ENCODE data around the gene MPP1. TPM values are rescaled to one million over a fixed set of nuclear protein-coding genes. Genes with fewer than 3 reads are reported as not detected.

Gene MPP1
- 10 to 100 TPM; 24.1 to 27.6 TPM for total RNA-seq

DNA sequence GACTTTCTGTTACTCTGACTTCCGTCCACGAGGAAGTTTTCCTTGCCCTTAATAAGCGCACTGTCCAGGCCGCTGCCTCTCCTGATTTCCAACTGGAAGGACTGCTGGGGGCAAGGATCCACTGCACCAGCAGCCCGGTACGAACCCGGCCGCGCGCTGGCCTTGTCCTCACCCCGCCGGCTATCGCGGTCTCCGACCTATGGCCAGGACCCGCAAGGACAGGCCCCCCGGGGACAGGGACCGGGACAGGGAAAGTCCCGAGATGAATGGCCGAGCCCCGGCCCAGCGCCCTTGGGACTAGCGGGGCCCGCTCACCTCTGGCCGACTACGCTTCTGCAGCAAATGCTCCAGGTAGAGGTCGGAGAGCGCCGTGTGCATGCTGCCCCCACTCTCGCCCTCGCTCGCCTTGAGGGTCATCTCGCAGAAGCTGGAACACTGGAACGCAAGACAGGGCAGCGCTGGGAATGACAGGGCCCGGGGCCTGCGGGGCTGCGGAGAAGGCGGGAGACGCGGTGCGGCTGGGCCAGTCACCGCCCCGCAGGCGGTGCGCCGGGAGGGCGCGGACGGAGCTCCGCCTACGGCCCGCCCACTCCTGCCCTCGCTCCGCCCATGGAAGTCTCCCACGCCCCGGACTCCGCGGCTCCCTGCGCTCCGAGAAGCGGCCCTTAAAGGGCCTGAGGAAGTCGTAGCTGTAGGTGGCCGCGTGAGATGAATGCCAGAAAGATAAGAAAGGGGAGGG is at the start of gene MPP1:
MPP1 (minus strand) TSS at position 529 of the 739 bp plus-strand sequence; CDS start at position 417, 112 bp downstream.
- intact Hi-C loops (cut with DNase I, micrococcal nuclease) = loop anchor here (1.0 to 10.0 kb wide), 5 partner anchors 42 to 266 kb away; partner anchors contain the start of genes DKC1 (in 2 of the 2), BRCC3 (in 1 of the 2), CMC4 (in 1 of the 2) and F8 (in 1 of the 2)
- Mint-ChIP-seq H3K27ac (peak within 1 kb of the TSS; percentile 80), H3K27me3 (no peaks in the 10 kb centered on the region), H3K36me3 (ENCODE audit: low read depth) (no peaks in the 10 kb centered on the region), H3K4me3 (peak within 1 kb of the TSS; percentile 78), H3K4me1 (peaks cover 38% of the 10 kb centered on the region), H3K9me3 (ENCODE audit: low read depth) (no peaks in the 10 kb centered on the region)
- DNase-seq = peak; percentile 82
- CTCF ChIA-PET = interaction anchor here (0.6 to 1.0 kb wide), 3 partner anchors 38 to 708 kb away, joined by 3 to 4 read pairs (median 3); partner anchors contain the start of gene MECP2
- ATAC-seq = peak; percentile 81
- POLR2A ChIA-PET = no interaction called here

DNA sequence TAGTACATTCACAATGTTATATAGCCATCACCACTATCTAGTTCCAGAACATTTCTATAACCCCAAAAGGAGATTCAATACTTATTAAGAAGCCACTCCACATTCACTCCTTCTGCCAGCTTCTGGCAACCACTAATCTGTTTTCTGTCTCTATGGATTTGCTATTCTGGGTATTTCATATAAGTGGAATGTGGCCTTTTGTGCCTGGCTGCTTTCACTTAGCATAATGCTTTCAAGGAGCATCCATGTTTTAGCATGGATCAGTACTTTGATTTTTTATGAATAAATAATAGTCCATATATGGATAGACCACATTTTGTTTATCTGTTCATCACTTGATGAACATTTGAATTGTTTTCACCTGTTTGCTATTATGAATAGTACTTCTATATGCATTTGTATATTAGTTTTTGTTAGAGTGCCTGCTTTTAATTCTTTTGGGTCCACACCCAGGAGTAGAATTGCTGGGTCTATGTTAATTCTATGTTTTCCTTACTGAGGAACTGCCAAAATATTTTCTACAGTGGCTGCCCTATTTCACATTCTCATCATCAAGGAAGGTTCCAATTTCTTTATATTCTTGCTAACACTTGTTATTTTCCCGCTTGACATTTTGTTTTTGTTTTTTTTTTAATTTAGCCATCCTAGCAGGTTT is 45.8 kb upstream of the MPP1 start:
- no peaks in the 10 kb centered on the region for H3K4me1 Mint-ChIP-seq
- no peak for DNase-seq
- ChIA-PET CTCF (no interaction called here), POLR2A (no interaction called here)
- intact Hi-C loops (cut with DNase I, micrococcal nuclease) = no loop called here
- H3K27me3 Mint-ChIP-seq = no peaks in the 10 kb centered on the region
- H3K9me3 Mint-ChIP-seq (ENCODE audit: low read depth) = no peaks in the 10 kb centered on the region
- H3K36me3 Mint-ChIP-seq (ENCODE audit: low read depth) = no peaks in the 10 kb centered on the region
- H3K27ac Mint-ChIP-seq = no peak overlapping the region
- no peak for ATAC-seq
- H3K4me3 Mint-ChIP-seq = no peak overlapping the region

DNA sequence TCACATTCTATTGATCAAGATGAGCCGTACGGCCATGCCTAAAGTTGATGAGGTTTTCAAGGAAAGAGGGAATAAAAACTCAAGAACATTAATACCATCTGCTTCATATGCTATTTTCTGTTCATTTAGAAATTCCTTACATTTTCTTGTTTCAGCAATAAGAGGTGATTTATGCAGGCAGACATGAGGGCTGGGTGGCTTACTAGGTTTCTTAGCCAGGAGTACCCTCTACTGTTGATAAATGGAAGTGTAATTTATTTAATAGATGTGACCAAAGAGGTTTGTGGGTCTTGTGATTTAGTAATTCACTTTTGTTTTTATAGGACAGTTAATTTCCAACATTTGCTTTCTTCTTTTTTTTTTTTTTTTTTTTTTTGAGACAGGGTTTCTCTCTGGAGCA is 35.6 kb upstream of the MPP1 start:
- no peak overlapping the region for H3K27ac Mint-ChIP-seq
- peaks cover under 1% of the 10 kb centered on the region for H3K4me1 Mint-ChIP-seq
- no peak overlapping the region for H3K4me3 Mint-ChIP-seq
- ATAC-seq (peak; percentile 44), DNase-seq (peak; percentile 6)
- no peaks in the 10 kb centered on the region for H3K9me3 Mint-ChIP-seq (ENCODE audit: low read depth)
- H3K27me3 Mint-ChIP-seq = no peaks in the 10 kb centered on the region
- intact Hi-C loops (cut with DNase I, micrococcal nuclease) = loop anchor here (1.0 to 5.0 kb wide), 4 partner anchors 79 to 124 kb away; partner anchors contain the start of gene DKC1 (in 1 of the 2)
- POLR2A ChIA-PET = no interaction called here
- H3K36me3 Mint-ChIP-seq (ENCODE audit: low read depth) = no peaks in the 10 kb centered on the region
- CTCF ChIA-PET = interaction anchor here (0.6 to 3.9 kb wide), 5 partner anchors 12 to 157 kb away, joined by 3 to 21 read pairs (median 3); no protein-coding TSS in a partner anchor

DNA sequence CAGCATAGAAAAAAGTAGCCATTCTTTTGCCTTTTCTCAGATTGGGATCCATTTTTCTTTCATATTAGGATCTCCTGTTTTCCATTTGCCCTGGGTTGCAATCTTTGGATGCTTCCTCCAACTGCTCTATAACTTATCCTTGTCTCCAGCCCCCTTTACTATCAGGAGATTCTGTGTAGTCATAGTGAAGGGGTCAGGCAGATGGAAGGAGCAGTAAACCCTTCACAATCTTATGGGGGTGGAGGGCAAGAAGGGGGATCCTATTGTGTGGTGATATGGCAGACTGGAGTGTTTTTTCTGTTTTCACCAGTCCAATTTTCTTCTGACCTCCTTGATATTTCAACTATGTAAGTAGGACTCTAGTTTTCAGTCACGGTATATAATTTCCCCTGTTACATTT is 30.9 kb upstream of the MPP1 start:
- Mint-ChIP-seq H3K4me1 (peaks cover 4% of the 10 kb centered on the region), H3K27ac (no peak overlapping the region), H3K36me3 (ENCODE audit: low read depth) (no peaks in the 10 kb centered on the region), H3K27me3 (no peaks in the 10 kb centered on the region), H3K4me3 (no peak overlapping the region), H3K9me3 (ENCODE audit: low read depth) (no peaks in the 10 kb centered on the region)
- ChIA-PET CTCF (interaction anchor here (0.7 kb wide), 1 partner anchor 23 kb away, joined by 3 read pairs; no protein-coding TSS in a partner anchor), POLR2A (no interaction called here)
- DNase-seq (no peak), ATAC-seq (no peak)
- intact Hi-C loops (cut with DNase I, micrococcal nuclease) = no loop called here

DNA sequence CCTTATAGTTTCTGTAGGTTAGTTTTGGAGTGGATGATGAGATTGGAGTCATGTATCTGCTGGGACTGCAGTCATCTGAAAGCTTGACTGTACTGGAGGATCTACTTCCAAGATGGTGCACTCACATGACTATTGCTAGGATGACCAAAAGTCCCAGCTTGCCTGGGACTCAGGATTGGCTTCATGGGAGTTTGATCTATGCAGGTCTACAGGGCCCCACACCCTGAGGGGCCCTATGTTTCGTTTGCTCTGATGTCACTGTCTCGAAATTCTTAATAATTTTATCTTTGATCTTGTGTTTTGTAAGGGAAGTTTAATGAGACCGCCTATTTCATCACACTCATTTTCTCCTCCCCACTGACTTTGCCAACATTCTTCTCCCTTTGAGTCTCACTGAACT is 29.3 kb upstream of the MPP1 start, which contains the start of gene SMIM9:
SMIM9 (minus strand) TSS at position 101 of the 400 bp plus-strand sequence. CDS start 3,806 bp downstream, outside the sequence.
- ATAC-seq (no peak), DNase-seq (no peak)

DNA sequence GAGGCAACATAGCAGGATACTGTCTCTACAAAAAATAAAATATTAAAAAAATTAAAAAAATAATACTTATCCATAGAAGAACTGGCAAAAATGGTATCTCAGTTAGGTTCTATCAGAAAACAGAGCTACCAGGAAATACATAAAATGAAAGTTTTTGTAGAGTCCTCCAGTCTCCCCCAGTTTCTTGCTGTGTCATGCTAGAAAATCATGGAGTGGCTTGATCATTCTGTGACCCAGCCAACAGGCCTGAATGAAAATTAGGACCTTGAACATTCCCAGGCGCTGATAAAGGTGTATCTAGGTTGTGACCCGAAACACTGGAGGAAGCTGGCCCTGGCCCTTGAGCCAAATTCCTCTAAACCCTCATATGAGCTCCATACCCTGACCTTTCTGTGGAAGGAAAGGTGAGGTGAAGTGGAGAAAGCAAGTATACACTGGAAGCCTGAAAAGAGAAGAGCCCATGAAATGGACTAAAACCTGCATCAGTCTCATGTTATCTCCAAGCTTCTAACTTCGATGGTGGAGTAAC is 28.5 kb upstream of the MPP1 start:
- peaks cover 9% of the 10 kb centered on the region for H3K4me1 Mint-ChIP-seq
- intact Hi-C loops (cut with DNase I, micrococcal nuclease) = no loop called here
- no peak for DNase-seq
- no peak overlapping the region for H3K4me3 Mint-ChIP-seq
- ChIA-PET POLR2A (no interaction called here), CTCF (interaction anchor here (0.6 to 0.9 kb wide), 3 partner anchors 9 to 85 kb away, joined by 3 read pairs; no protein-coding TSS in a partner anchor)
- no peaks in the 10 kb centered on the region for H3K9me3 Mint-ChIP-seq (ENCODE audit: low read depth)
- H3K36me3 Mint-ChIP-seq (ENCODE audit: low read depth) = no peaks in the 10 kb centered on the region
- H3K27me3 Mint-ChIP-seq = no peaks in the 10 kb centered on the region
- ATAC-seq = no peak
- H3K27ac Mint-ChIP-seq = no peak overlapping the region

More for the DNA sequence above, 29.3 kb upstream of the MPP1 start, which contains the start of gene SMIM9:
- Mint-ChIP-seq H3K36me3 (ENCODE audit: low read depth) (no peaks in the 10 kb centered on the region), H3K9me3 (ENCODE audit: low read depth) (no peaks in the 10 kb centered on the region), H3K4me1 (peaks cover 4% of the 10 kb centered on the region), H3K27me3 (no peaks in the 10 kb centered on the region), H3K27ac (no peak within 1 kb of the TSS), H3K4me3 (no peak within 1 kb of the TSS)
- ChIA-PET POLR2A (no interaction called here), CTCF (interaction anchor here (0.6 to 0.8 kb wide), 3 partner anchors 17 to 86 kb away, joined by 3 to 6 read pairs (median 3); no protein-coding TSS in a partner anchor)
- intact Hi-C loops (cut with DNase I, micrococcal nuclease) = no loop called here

DNA sequence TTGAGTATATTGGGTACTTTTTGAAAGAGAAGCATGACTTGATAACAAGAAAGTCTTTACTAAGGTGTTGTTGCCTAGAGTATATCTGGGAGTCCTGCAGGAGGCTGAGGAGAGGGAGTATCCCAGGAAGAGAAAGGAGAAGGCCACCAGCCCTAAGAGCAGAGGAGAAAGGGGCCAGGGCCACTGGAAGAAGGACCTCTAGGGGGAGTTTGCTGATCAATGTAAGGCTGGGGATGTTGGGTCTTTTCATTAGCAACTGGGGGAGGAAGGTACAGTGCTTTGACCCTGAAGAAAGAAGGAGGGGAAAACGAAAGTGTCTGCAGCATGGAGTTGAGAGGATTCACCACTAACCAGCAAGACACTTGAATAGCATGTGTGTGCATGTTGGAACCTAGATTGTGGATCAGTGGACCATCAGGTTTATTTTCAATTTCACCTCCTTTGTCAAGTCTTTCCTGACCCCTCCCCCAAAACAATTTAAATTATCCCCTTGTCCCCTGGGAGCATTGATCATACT is 24.7 kb upstream of the MPP1 start:
- H3K4me3 Mint-ChIP-seq = no peak overlapping the region
- CTCF ChIA-PET = interaction anchor here (0.7 kb wide), 1 partner anchor 76 kb away, joined by 3 read pairs; no protein-coding TSS in a partner anchor
- no peaks in the 10 kb centered on the region for H3K36me3 Mint-ChIP-seq (ENCODE audit: low read depth)
- intact Hi-C loops (cut with DNase I, micrococcal nuclease) = loop anchor here in 1 of 2 experiments (5.0 kb wide), 1 partner anchor 48 kb away; no protein-coding TSS in a partner anchor
- H3K9me3 Mint-ChIP-seq (ENCODE audit: low read depth) = no peaks in the 10 kb centered on the region
- H3K27ac Mint-ChIP-seq = no peak overlapping the region
- POLR2A ChIA-PET = no interaction called here
- no peaks in the 10 kb centered on the region for H3K27me3 Mint-ChIP-seq
- H3K4me1 Mint-ChIP-seq = peaks cover 14% of the 10 kb centered on the region
- ATAC-seq (no peak), DNase-seq (no peak)

DNA sequence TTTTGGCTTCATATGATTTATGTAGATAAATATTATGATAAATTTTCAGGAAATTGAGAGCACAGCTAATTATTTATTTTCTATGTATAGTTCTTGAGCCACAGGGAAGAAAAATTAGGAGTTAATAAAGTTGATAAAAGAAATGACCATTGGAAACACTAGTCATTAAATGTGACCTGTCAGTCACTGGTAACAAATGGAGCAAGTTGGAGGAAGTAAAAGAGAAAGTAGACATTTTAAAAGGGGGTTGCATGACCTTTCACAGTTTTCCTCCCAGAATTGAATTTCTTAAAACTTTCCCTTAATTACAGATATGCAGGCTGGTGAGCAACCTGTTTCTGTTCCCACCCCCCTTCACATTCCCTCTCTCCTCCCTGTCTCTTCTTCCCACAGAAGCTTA is 23.8 kb upstream of the MPP1 start:
- Mint-ChIP-seq H3K4me1 (peaks cover 14% of the 10 kb centered on the region), H3K36me3 (ENCODE audit: low read depth) (no peaks in the 10 kb centered on the region), H3K27me3 (no peaks in the 10 kb centered on the region), H3K9me3 (ENCODE audit: low read depth) (no peaks in the 10 kb centered on the region), H3K27ac (no peak overlapping the region), H3K4me3 (no peak overlapping the region)
- intact Hi-C loops (cut with DNase I, micrococcal nuclease) = loop anchor here in 1 of 2 experiments (5.0 kb wide), 1 partner anchor 47 kb away; no protein-coding TSS in a partner anchor
- no peak for DNase-seq
- ATAC-seq = no peak
- ChIA-PET CTCF (interaction anchor here (0.8 kb wide), 1 partner anchor 11 kb away, joined by 3 read pairs; no protein-coding TSS in a partner anchor), POLR2A (interaction anchor here (1.3 kb wide), 1 partner anchor 53 kb away, joined by 3 read pairs; no protein-coding TSS in a partner anchor)

DNA sequence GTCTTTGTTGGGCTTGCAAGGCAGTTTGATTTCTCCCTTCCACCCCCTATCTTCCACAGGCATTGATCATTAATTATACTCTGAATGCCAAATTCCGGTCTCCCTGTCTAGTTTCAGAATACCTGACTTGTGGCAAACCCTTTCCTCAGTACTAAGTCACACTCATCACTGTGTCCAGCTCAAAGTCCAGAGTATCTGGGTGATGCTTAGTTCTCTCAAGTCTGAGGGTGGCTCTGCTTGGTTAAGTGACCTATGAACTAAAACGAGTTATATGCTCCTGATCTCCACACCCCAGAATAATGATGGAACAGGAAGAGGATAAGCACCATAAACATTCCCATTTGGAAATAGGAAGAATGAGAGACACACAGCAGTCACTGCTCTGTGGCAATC is 22.7 kb upstream of the MPP1 start:
- Mint-ChIP-seq H3K4me3 (no peak overlapping the region), H3K9me3 (ENCODE audit: low read depth) (no peaks in the 10 kb centered on the region), H3K4me1 (peaks cover 14% of the 10 kb centered on the region), H3K27me3 (no peaks in the 10 kb centered on the region), H3K27ac (peak overlapping the region; percentile 47), H3K36me3 (ENCODE audit: low read depth) (no peaks in the 10 kb centered on the region)
- no peak for DNase-seq
- ATAC-seq = no peak
- ChIA-PET CTCF (interaction anchor here (0.6 kb wide), 1 partner anchor 85 kb away, joined by 4 read pairs; no protein-coding TSS in a partner anchor), POLR2A (interaction anchor here (1.3 kb wide), 1 partner anchor 52 kb away, joined by 3 read pairs; no protein-coding TSS in a partner anchor)
- intact Hi-C loops (cut with DNase I, micrococcal nuclease) = loop anchor here in 1 of 2 experiments (5.0 kb wide), 1 partner anchor 46 kb away; no protein-coding TSS in a partner anchor

DNA sequence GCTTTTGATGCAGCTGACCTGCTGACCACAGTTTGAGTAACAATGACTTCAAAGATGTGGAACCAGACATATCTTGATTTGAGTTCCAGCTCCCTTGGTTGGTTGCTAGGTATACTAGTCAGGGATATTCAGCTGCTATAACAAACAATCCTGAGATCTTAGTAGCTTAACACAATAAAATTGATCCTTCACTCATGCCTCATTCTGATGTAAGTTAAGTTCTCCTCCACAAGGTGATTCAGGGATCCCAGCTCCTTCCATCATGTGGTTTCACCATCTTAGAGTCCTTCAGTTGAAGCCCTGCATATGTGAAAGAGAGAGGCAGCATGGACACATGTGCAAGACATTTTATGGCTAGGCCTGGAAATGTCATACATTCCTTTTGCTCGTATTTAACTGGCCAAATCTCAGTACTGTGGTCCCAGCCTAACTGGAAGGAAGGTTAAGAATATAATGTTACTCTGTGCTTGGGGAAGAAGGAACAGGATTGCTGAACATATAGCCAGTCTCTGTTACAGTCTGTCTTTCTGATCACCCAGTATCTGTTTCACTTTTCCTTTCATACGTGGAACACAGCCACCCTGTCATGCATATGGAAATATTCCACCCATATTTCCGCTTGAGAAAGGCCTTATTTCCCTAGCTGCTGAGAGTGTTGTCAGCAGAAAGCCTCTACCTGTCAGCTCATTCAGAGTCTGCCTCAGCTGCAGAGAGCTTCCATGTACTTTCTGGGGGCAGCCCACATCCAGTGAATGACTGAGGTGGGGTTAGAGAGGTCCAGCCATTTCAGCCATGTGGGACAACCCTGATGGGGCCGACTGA is 22.1 kb upstream of the MPP1 start:
- intact Hi-C loops (cut with DNase I, micrococcal nuclease) = loop anchor here in 1 of 2 experiments (5.0 kb wide), 1 partner anchor 45 kb away; no protein-coding TSS in a partner anchor
- no peaks in the 10 kb centered on the region for H3K9me3 Mint-ChIP-seq (ENCODE audit: low read depth)
- POLR2A ChIA-PET = no interaction called here

More for the DNA sequence above, 22.1 kb upstream of the MPP1 start:
- ATAC-seq (peak; percentile 83), DNase-seq (no peak)
- Mint-ChIP-seq H3K4me3 (no peak overlapping the region), H3K4me1 (peaks cover 14% of the 10 kb centered on the region), H3K27me3 (no peaks in the 10 kb centered on the region), H3K36me3 (ENCODE audit: low read depth) (no peaks in the 10 kb centered on the region), H3K27ac (no peak overlapping the region)
- CTCF ChIA-PET = interaction anchor here (0.5 to 1.4 kb wide), 3 partner anchors 13 to 85 kb away, joined by 3 to 4 read pairs (median 3); no protein-coding TSS in a partner anchor
